Cardiac fibroblast (primary cell): Measurements from ENCODE around the gene ACAA2.

Source experiments
- DNase-seq, 2 donors: peaks; one replicate each; pipeline versions ENCODE4 v3.0.0 to v3.0.0-alpha.2; 2010; ENCODE audit warnings: low read depth in 2 of 2
- H3K4me3 ChIP-seq, 2 donors: replicated peaks in 1 of 2; 1 replicate in 1 of 2; 2 replicates in 1 of 2; pipeline ENCODE4 v1.5.1; 2011; ENCODE audit warnings: low read depth in 2 of 2, low read length in 2 of 2, mild to moderate bottlenecking in 2 of 2, moderate library complexity in 1 of 2
- TF ChIP-seq, protein P1 (sequence below): IDR thresholded peaks from one replicate; pipeline ENCODE4 v1.5.1; 2011; ENCODE audit warnings: low read depth, mild to moderate bottlenecking, low read length, inconsistent platforms

ACAA2 gene

DNA sequence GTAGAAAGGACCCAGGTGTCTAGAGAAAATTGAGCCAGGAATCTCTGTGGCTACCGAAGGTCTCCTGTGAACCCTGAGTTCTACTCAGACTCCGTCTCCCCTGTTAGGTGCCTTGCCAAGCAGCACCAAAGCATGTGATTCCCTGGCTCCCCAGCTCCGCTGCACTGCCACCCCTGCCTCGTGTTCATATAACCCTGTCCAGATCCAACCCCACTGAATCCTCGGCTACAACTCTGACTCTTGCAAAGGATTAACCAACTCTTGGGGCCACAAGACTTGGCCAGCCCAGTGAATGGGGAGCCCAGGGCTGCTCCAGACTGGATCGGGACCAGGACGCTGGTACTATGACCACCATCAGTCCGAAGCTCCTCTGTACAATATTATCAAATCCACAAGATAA, 37.3 kb upstream of the ACAA2 start:
- no peak for DNase-seq
- no peak overlapping the region for H3K4me3 ChIP-seq
- TF ChIP-seq, protein P1, sequence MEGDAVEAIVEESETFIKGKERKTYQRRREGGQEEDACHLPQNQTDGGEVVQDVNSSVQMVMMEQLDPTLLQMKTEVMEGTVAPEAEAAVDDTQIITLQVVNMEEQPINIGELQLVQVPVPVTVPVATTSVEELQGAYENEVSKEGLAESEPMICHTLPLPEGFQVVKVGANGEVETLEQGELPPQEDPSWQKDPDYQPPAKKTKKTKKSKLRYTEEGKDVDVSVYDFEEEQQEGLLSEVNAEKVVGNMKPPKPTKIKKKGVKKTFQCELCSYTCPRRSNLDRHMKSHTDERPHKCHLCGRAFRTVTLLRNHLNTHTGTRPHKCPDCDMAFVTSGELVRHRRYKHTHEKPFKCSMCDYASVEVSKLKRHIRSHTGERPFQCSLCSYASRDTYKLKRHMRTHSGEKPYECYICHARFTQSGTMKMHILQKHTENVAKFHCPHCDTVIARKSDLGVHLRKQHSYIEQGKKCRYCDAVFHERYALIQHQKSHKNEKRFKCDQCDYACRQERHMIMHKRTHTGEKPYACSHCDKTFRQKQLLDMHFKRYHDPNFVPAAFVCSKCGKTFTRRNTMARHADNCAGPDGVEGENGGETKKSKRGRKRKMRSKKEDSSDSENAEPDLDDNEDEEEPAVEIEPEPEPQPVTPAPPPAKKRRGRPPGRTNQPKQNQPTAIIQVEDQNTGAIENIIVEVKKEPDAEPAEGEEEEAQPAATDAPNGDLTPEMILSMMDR = no peak

DNA sequence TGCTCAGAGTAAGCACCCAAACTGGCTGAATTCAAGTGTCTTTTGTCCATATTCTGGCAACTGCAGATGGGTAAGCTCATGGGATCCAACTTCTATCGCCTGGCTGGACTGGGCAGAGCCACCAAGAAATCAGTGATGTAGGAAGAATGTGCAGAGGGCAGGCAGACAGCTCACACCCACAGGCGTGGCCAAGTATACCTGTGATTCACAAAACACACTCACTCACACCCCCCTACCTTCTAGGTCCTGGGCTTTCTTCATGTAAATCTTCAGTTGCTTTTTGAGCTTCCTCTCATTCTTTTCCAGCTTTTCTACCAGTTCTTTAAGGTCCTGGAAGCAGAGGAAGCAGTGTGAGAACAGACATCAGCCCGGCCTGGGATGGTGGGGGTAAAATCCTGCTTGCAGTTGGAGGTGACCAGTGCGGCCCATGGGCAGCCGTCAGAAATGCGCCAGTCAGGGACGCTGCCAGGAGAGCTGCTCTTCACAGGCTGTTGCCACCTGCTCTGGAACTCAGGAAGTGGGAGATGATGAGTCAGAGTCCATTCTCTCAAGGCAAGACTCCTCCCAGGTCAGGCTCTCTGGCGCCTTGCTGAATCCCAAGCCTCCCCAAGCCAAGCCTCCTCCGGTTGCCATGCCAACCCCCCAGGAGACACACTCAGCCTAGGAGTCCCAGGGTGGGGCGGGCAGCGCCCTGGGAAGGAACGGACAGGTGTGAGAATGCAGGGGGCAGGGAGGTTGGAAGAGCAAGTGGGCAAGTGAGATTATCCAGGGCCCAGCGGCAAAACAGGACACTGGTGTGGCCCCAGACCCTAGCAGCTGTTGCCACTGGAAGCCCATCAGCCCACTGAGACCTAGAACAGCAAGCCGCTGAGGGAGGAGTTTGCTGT, 36.2 kb upstream of the ACAA2 start:
- TF ChIP-seq, protein P1 = no peak
- no peak overlapping the region for H3K4me3 ChIP-seq

DNA sequence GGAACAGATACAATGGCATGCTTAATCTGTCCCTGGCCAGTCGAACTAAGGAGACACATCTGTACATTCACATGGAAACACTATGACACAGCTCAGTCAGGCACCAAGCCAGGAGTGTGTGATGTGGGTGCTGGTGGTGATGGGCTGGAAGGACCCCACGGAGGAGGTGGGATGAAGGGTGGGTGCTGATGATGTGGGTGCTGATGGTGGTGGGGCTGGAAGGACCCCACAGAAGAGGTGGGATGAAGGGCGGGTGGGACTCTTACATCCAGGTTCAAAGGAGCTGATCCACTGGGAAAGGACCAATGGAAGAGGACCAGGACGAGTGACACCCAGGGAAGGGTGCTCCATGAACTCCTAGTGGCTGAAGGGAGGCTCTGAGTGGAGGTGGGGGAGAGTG, 34.8 kb upstream of the ACAA2 start:
- TF ChIP-seq, protein P1 = no peak
- H3K4me3 ChIP-seq = no peak overlapping the region
- DNase-seq = no peak

More for the DNA sequence above, 36.2 kb upstream of the ACAA2 start:
- DNase-seq = peak; percentile 89 to 95

DNA sequence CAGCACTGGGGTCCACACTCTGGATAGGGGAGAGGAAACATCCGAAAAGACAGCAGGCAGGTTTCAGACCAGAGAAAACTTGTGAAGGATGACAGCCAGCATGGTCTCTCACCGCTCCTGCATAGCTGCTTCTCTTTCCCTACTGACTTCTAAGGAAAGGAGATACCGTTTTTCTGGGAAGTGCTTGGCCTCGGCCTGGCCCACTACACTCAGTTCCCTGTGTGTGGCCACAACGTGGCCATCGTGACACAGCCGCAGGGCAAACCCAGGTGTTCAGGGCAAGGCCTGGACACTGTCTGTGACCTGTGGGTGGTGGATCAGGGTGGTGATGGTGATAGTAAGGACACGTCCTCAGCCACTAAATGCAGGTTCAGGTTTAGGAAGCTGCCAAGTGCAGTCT, 34.2 kb upstream of the ACAA2 start:
- H3K4me3 ChIP-seq = no peak overlapping the region
- TF ChIP-seq, protein P1 = no peak
- no peak for DNase-seq

DNA sequence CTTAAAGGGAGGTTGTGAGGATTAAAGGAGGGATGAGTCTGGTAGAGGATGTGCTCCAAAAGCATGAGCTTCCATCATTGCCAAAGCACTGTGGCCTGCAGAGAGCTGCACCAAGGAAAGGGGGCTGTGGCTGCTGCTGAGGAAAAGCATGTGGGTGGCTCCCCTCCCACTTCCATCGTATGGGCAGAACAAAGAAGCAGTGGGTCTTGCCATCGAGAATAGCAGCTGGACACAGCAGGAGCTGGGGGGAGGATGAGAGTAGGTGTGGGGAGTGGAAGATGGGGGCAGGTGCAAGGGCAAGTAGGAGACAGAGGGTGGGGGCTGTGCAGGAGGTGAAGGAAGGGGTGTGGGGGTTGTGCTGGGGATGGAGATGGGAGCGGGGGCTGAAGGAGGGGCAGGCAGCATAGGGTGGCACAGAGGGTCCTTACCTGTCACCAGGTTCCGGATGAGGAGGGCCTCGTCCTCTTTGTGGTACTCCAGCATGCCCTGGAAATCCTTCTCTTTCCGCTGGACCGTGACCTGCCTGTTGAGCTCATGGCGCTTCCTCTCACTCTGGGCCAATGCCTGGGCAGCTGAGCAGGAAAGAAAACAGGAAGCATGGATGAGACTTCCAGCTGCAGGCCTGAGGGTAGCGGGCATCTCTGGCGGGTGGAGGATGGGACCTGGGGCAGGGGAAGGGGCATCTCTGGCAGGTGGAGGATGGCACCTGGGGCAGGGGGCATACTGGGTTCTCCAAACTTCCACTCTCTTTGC, 33.6 kb upstream of the ACAA2 start:
- no peak for DNase-seq
- no peak overlapping the region for H3K4me3 ChIP-seq
- TF ChIP-seq, protein P1 = no peak

DNA sequence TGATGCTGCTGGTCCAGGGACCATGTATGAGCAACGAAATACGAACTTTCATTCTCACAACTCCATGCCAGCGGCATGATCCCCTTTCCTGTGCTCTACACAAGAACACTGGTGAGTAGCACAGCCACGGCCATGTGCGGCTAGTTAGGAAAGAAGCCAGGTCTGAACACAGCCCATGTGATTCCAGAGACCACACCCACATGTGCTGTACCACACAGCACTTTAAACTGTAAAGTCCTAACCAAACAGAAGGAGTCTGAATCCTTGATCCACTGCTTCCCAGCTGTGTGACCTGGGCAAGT, 33.0 kb upstream of the ACAA2 start:
- TF ChIP-seq, protein P1 = no peak
- no peak overlapping the region for H3K4me3 ChIP-seq
- DNase-seq = peak; percentile 42 to 62
